ENCODE measurements around the gene IDS. TPM values are rescaled to one million over a fixed set of nuclear protein-coding genes. Genes with fewer than 3 reads are reported as not detected.

IDS gene
- total RNA-seq, 1 experiment from 2014 or later: 39.2 TPM

- no peaks in the 10 kb centered on the region for H3K23me2 ChIP-seq (ENCODE audit: insufficient read length, low read depth, low read length, poor library complexity, severe bottlenecking)
- no peaks in the 10 kb centered on the region for H3K79me2 ChIP-seq (ENCODE audit: insufficient read depth, low read length)
- no peak overlapping the region for H2AFZ ChIP-seq (ENCODE audit: low read length)
- no peak overlapping the region for H4K8ac ChIP-seq (replicated peaks; ENCODE audit: insufficient read length, low read depth, low read length)
- H2AK5ac ChIP-seq (ENCODE audit: insufficient read length, low read length): no peak overlapping the region
- no peak overlapping the region for H2BK12ac ChIP-seq (ENCODE audit: insufficient read length, low read depth, low read length)
- Mint-ChIP-seq H3K27me3 (ENCODE audit: low read depth) (peaks cover 6% of the 10 kb centered on the region), H3K4me1 (peaks cover 15 to 16% of the 10 kb centered on the region in 2 experiments), H3K27ac (no peak overlapping the region), H3K36me3 (ENCODE audit: insufficient read depth in 1 of 3, low read depth in 3 of 3) (peaks cover 0 to 1% (median 1%) of the 10 kb centered on the region in 3 experiments; a peak in 3 of 7 replicates), H3K4me3 (no peak overlapping the region), H3K9me3 (peaks cover 63 to 71% of the 10 kb centered on the region in 2 experiments)
- no peaks in the 10 kb centered on the region for H4K20me1 ChIP-seq (ENCODE audit: control insufficient read depth, insufficient read depth, insufficient read length)
- H3K9me3 ChIP-seq (ENCODE audit: control insufficient read depth, low read depth, low read length): peaks cover 46% of the 10 kb centered on the region
- H3K23ac ChIP-seq (ENCODE audit: insufficient read length, low read depth, low read length): no peak overlapping the region
- no peaks in the 10 kb centered on the region for H3K79me1 ChIP-seq (ENCODE audit: insufficient read depth, low read depth, low read length, poor library complexity, severe bottlenecking)
- TF ChIP-seq CTCF (conservative IDR thresholded peaks at IDR 0.05): no peak
- no peak overlapping the region for H3K18ac ChIP-seq (ENCODE audit: insufficient read length, low read depth, low read length)
- no CpG with 5 or more reads among the region's 5 CpGs for WGBS (ENCODE audit: extremely low coverage, insufficient read length, low lambda C conversion rate)
- no peaks in the 10 kb centered on the region for H3K4me1 ChIP-seq (ENCODE audit: insufficient read depth, low read length)
- H3K27me3 ChIP-seq (ENCODE audit: insufficient read depth, low read length): no peaks in the 10 kb centered on the region
- H3T11ph ChIP-seq (ENCODE audit: low read length): no peak overlapping the region
- no peak overlapping the region for H2BK20ac ChIP-seq (ENCODE audit: low read depth, low read length, poor library complexity, severe bottlenecking)
- no peak overlapping the region for H3K9ac ChIP-seq (ENCODE audit: extremely low read depth, insufficient read length, low read length)
- H4K91ac ChIP-seq (ENCODE audit: insufficient read length, low read depth, low read length): no peak overlapping the region
- H2BK120ac ChIP-seq (ENCODE audit: low read depth, low read length, poor library complexity, severe bottlenecking): no peak overlapping the region
- no peak overlapping the region for H3K27ac ChIP-seq (ENCODE audit: insufficient read length, low read depth, low read length)
- DNase-seq: no peak
- H3K56ac ChIP-seq (ENCODE audit: insufficient read length, low read depth, low read length): no peak overlapping the region
- H3K4ac ChIP-seq (ENCODE audit: low read depth, low read length): no peak overlapping the region
- H3K14ac ChIP-seq (ENCODE audit: insufficient read depth, low read length): no peak overlapping the region
- no peak overlapping the region for H2BK5ac ChIP-seq (ENCODE audit: insufficient read length, low read length)
- no peak overlapping the region for H3K4me2 ChIP-seq (ENCODE audit: insufficient read depth, insufficient read length, low read length)
- H2BK15ac ChIP-seq (ENCODE audit: low read depth, low read length): no peak overlapping the region
- no peak overlapping the region for H4K5ac ChIP-seq (ENCODE audit: insufficient read length, low read depth, low read length)
Observed at GRCh38 chrX:149511081-149511480, 6.0 kb upstream of the IDS start.
